H9 (cell line): ENCODE data around the gene GHRL. TPM values are rescaled to one million over a fixed set of nuclear protein-coding genes. Genes with fewer than 3 reads are reported as not detected.

ENCODE experiments used
- DNase-seq: peaks from one replicate; pipeline ENCODE4 v3.0.0-alpha.2; 2017
- H2AFZ ChIP-seq: one replicate; pipeline ENCODE4 v1.6.1; 2013; ENCODE audit warnings: mild to moderate bottlenecking, low read length, control low read depth, moderate library complexity
- H2AK5ac ChIP-seq: 2 replicates; pipeline ENCODE4 v1.6.1; 2013; ENCODE audit warnings: low read length, control low read depth, mixed read lengths; ENCODE audit not compliant: insufficient read length
- H2BK120ac ChIP-seq: one replicate; pipeline ENCODE4 v1.6.1; 2013; ENCODE audit warnings: low read depth, mild to moderate bottlenecking, low read length, control low read depth, inconsistent platforms; ENCODE audit not compliant: poor library complexity, severe bottlenecking
- H2BK12ac ChIP-seq: 2 replicates; pipeline ENCODE4 v1.6.1; 2013; ENCODE audit warnings: low read length, control low read depth, mixed read lengths, low read depth; ENCODE audit not compliant: insufficient read length
- H2BK15ac ChIP-seq: 2 replicates; pipeline ENCODE4 v1.6.1; 2013; ENCODE audit warnings: low read depth, low read length, control low read depth
- H2BK20ac ChIP-seq: one replicate; pipeline ENCODE4 v1.6.1; 2013; ENCODE audit warnings: low read depth, mild to moderate bottlenecking, low read length, control low read depth, inconsistent platforms; ENCODE audit not compliant: poor library complexity, severe bottlenecking
- H2BK5ac ChIP-seq: 2 replicates; pipeline ENCODE4 v1.6.1; 2013; ENCODE audit warnings: low read length, control low read depth, mixed read lengths; ENCODE audit not compliant: insufficient read length
- H3K14ac ChIP-seq: 2 replicates; pipeline ENCODE4 v1.6.1; 2013; ENCODE audit warnings: low read length, control low read depth; ENCODE audit not compliant: insufficient read depth
- H3K18ac ChIP-seq: 2 replicates; pipeline ENCODE4 v1.6.1; 2013; ENCODE audit warnings: low read depth, mild to moderate bottlenecking, mixed read lengths, low read length, control low read depth; ENCODE audit not compliant: insufficient read length
- H3K23ac ChIP-seq: 2 replicates; pipeline ENCODE4 v1.6.1; 2013; ENCODE audit warnings: low read length, control low read depth, mixed read lengths, low read depth; ENCODE audit not compliant: insufficient read length
- H3K23me2 ChIP-seq: 2 replicates; pipeline ENCODE4 v1.6.1; 2013; ENCODE audit warnings: low read depth, mild to moderate bottlenecking, mixed read lengths, low read length, control low read depth; ENCODE audit not compliant: insufficient read length, poor library complexity, severe bottlenecking
- H3K27ac ChIP-seq: 2 replicates; pipeline ENCODE4 v1.5.1; 2013; ENCODE audit warnings: low read length, control low read depth, mixed read lengths, low read depth; ENCODE audit not compliant: insufficient read length
- H3K27me3 ChIP-seq: 2 replicates; pipeline ENCODE4 v1.6.1; 2013; ENCODE audit warnings: low read length, control low read depth, inconsistent platforms; ENCODE audit not compliant: insufficient read depth
- H3K4ac ChIP-seq: 2 replicates; pipeline ENCODE4 v1.6.1; 2013; ENCODE audit warnings: low read depth, mild to moderate bottlenecking, control low read depth, inconsistent platforms, low read length, moderate library complexity
- H3K4me1 ChIP-seq: 2 replicates; pipeline ENCODE4 v1.6.1; 2013; ENCODE audit warnings: low read length, control low read depth, inconsistent platforms; ENCODE audit not compliant: insufficient read depth
- H3K4me2 ChIP-seq: 2 replicates; pipeline ENCODE4 v1.6.1; 2013; ENCODE audit warnings: low read length, control low read depth, mixed read lengths; ENCODE audit not compliant: insufficient read length, insufficient read depth
- H3K56ac ChIP-seq: 2 replicates; pipeline ENCODE4 v1.6.1; 2013; ENCODE audit warnings: low read depth, mild to moderate bottlenecking, mixed read lengths, low read length, control low read depth; ENCODE audit not compliant: insufficient read length
- H3K79me1 ChIP-seq: 2 replicates; pipeline ENCODE4 v1.6.1; 2013; ENCODE audit warnings: low read depth, mild to moderate bottlenecking, moderate library complexity, low read length, control low read depth, inconsistent platforms; ENCODE audit not compliant: insufficient read depth, poor library complexity, severe bottlenecking
- H3K79me2 ChIP-seq: 2 replicates; pipeline ENCODE4 v1.6.1; 2013; ENCODE audit warnings: low read length, control low read depth, inconsistent platforms; ENCODE audit not compliant: insufficient read depth
- H3K9ac ChIP-seq: 2 replicates; pipeline ENCODE4 v1.6.1; 2013; ENCODE audit warnings: low read length, control low read depth, mixed read lengths; ENCODE audit not compliant: insufficient read length; ENCODE audit errors: extremely low read depth
- H3K9me3 ChIP-seq: one replicate; pipeline ENCODE4 v1.6.1; 2013; ENCODE audit warnings: low read depth, low read length, inconsistent platforms; ENCODE audit not compliant: control insufficient read depth
- H3T11ph ChIP-seq: one replicate; pipeline ENCODE4 v1.6.1; 2013; ENCODE audit warnings: mild to moderate bottlenecking, low read length, control low read depth, inconsistent platforms
- H4K20me1 ChIP-seq: one replicate; pipeline ENCODE4 v1.6.1; 2013; ENCODE audit not compliant: control insufficient read depth, insufficient read length, insufficient read depth
- H4K5ac ChIP-seq: 2 replicates; pipeline ENCODE4 v1.6.1; 2013; ENCODE audit warnings: low read depth, mild to moderate bottlenecking, mixed read lengths, low read length, control low read depth; ENCODE audit not compliant: insufficient read length
- H4K8ac ChIP-seq: replicated peaks from 2 replicates; pipeline ENCODE4 v1.6.1; 2013; ENCODE audit warnings: low read length, control low read depth, mixed read lengths, low read depth; ENCODE audit not compliant: insufficient read length
- H4K91ac ChIP-seq: 2 replicates; pipeline ENCODE4 v1.6.1; 2013; ENCODE audit warnings: low read depth, mild to moderate bottlenecking, moderate library complexity, mixed read lengths, low read length, control low read depth; ENCODE audit not compliant: insufficient read length
- H3K27ac Mint-ChIP-seq, 3 experiments: 2 replicates in 2 of 3; 3 replicates in 1 of 3; pipeline ENCODE4 v1.8.0; 2020 to 2021; ENCODE audit warnings: mixed read lengths in 3 of 3, mild to moderate bottlenecking in 1 of 3, moderate library complexity in 1 of 3
- H3K27me3 Mint-ChIP-seq: 2 replicates; pipeline ENCODE4 v1.8.0; 2021; ENCODE audit warnings: low read depth, mild to moderate bottlenecking, moderate library complexity, mixed read lengths
- H3K36me3 Mint-ChIP-seq, 3 experiments: 2 replicates in 2 of 3; 3 replicates in 1 of 3; pipeline ENCODE4 v1.8.0; 2020 to 2021; ENCODE audit warnings: low read depth in 3 of 3, mixed read lengths in 3 of 3; ENCODE audit not compliant: insufficient read depth in 1 of 3
- H3K4me1 Mint-ChIP-seq, 2 experiments: 2 replicates each; pipeline ENCODE4 v1.8.0; 2020; ENCODE audit warnings: mixed read lengths in 2 of 2
- H3K4me3 Mint-ChIP-seq, 2 experiments: 2 replicates in 1 of 2; 3 replicates in 1 of 2; pipeline ENCODE4 v1.8.0; 2020 to 2021; ENCODE audit warnings: mild to moderate bottlenecking in 2 of 2, mixed read lengths in 2 of 2, moderate library complexity in 1 of 2
- H3K9me3 Mint-ChIP-seq, 2 experiments: 2 replicates in 1 of 2; 3 replicates in 1 of 2; pipeline ENCODE4 v1.8.0; 2020; ENCODE audit warnings: mild to moderate bottlenecking in 2 of 2, mixed read lengths in 2 of 2, moderate library complexity in 1 of 2
- CTCF ChIP-seq: fragments of 200-600 bp; sonication (generic); conservative IDR thresholded peaks from 3 replicates; pipeline ENCODE4 v1.8.0; 2021; ENCODE audit warnings: antibody characterized with exemption, mild to moderate bottlenecking
- WGBS: extraction: QIAGEN DNeasy Blood & Tissue Kit; methylation state at CpG from one replicate; pipeline ENCODE4 v1.1.7; 2013; ENCODE audit warnings: missing lambda C conversion rate, low lambda C conversion rate, mixed read lengths; ENCODE audit not compliant: insufficient read length; ENCODE audit errors: extremely low coverage; 5-methylcytosine and 5-hydroxymethylcytosine counted together
- total RNA-seq: library from RNA; stranded (reverse); gene quantifications from 2 replicates; pipeline ENCODE4 v1.2.1, GENCODE V29; 2021

The GHRL gene
- total RNA-seq, 1 experiment from 2014 or later, result 1.3 TPM

- H3K9me3 ChIP-seq, result no peaks in the 10 kb centered on the region
- no peak overlapping the region for H2BK15ac ChIP-seq
- no peak overlapping the region for H2AK5ac ChIP-seq
- no peaks in the 10 kb centered on the region for H3K79me2 ChIP-seq
- no peak overlapping the region for H2BK12ac ChIP-seq
- no peak overlapping the region for H4K5ac ChIP-seq
- H3K27ac Mint-ChIP-seq, result no peak overlapping the region
- no peak overlapping the region for H2BK120ac ChIP-seq
- no peak overlapping the region for H2AFZ ChIP-seq
- H3K23ac ChIP-seq, result no peak overlapping the region
- H2BK20ac ChIP-seq, result no peak overlapping the region
- no peak overlapping the region for H3K27ac ChIP-seq
- TF ChIP-seq CTCF, result no peak
- no peaks in the 10 kb centered on the region for H4K20me1 ChIP-seq
- no peaks in the 10 kb centered on the region for H3K79me1 ChIP-seq
- H4K8ac ChIP-seq, result no peak overlapping the region
- H3K23me2 ChIP-seq, result no peaks in the 10 kb centered on the region
- H3K27me3 ChIP-seq, result no peaks in the 10 kb centered on the region
- no peak overlapping the region for H4K91ac ChIP-seq
- H3K4me1 Mint-ChIP-seq, result peaks cover 7 to 17% of the 10 kb centered on the region in 2 experiments
- no peak overlapping the region for H3K4ac ChIP-seq
- H3K27me3 Mint-ChIP-seq, result peaks cover 66% of the 10 kb centered on the region
- no peak overlapping the region for H3K9ac ChIP-seq
- H3K9me3 Mint-ChIP-seq, result no peaks in the 10 kb centered on the region
- H3K18ac ChIP-seq, result no peak overlapping the region
- no CpG with 5 or more reads among the region's 14 CpGs for WGBS
- H3K36me3 Mint-ChIP-seq, result no peaks in the 10 kb centered on the region
- no peak overlapping the region for H3K4me3 Mint-ChIP-seq
- no peaks in the 10 kb centered on the region; the same call in 1 of the 2 replicates for H3K4me1 ChIP-seq
- H3K4me2 ChIP-seq, result no peak overlapping the region
- H3K14ac ChIP-seq, result no peak overlapping the region
- H2BK5ac ChIP-seq, result no peak overlapping the region
- no peak for DNase-seq
- H3K56ac ChIP-seq, result no peak overlapping the region
- H3T11ph ChIP-seq, result no peak overlapping the region
Measured at GRCh38 chr3:10329495-10330015, 36.8 kb upstream of the GHRL start.
